Gastroesophageal sphincter (tissue), 4 donors: ENCODE measurements around the gene ISG20L2. TPM values are rescaled to one million over a fixed set of nuclear protein-coding genes. Genes with fewer than 3 reads are reported as not detected.

ENCODE experiments used
- ATAC-seq: fragments of 150-250 bp; one replicate; pipeline ENCODE4 v1.9.1; 2016; ENCODE audit warnings: mild to moderate bottlenecking, moderate library complexity
- H3K27ac ChIP-seq, 4 donors: fragments of 200-600 bp; sonication (generic) in 3 of 4; 1 replicate in 3 of 4; 2 replicates in 1 of 4; pipeline ENCODE4 v1.5.1; 2016 to 2019
- H3K27me3 ChIP-seq: fragments of 200-600 bp; sonication (generic); one replicate; pipeline ENCODE4 v1.5.1; 2019
- H3K36me3 ChIP-seq, 2 donors: fragments of 200-600 bp; sonication (generic); one replicate each; pipeline ENCODE4 v1.5.1; 2019; ENCODE audit warnings: control low read depth in 1 of 2
- H3K4me1 ChIP-seq, 3 donors: fragments of 200-600 bp; sonication (generic); 1 replicate in 2 of 3; 2 replicates in 1 of 3; pipeline ENCODE4 v1.5.1; 2016 to 2019; ENCODE audit warnings: control low read depth in 2 of 3
- H3K4me3 ChIP-seq, 2 donors: fragments of 200-600 bp; sonication (generic); one replicate each; pipeline ENCODE4 v1.5.1; 2019; ENCODE audit warnings: mild to moderate bottlenecking in 1 of 2, moderate library complexity in 1 of 2
- H3K9me3 ChIP-seq, 3 donors: fragments of 200-600 bp; sonication (generic); one replicate each; pipeline ENCODE4 v1.5.1; 2017 to 2019; ENCODE audit warnings: control low read depth in 2 of 3
- CTCF ChIP-seq, 4 experiments: fragments of 200-600 bp in 2 of 4; fragments of 450-650 bp in 2 of 4; sonication (generic) in 1 of 4; IDR thresholded peaks; one replicate each; pipeline ENCODE4 v1.5.1; 2017 to 2019; ENCODE audit warnings: antibody characterized with exemption in 4 of 4, mild to moderate bottlenecking in 2 of 4, moderate library complexity in 2 of 4
- EP300 ChIP-seq: sonication (generic); formaldehyde crosslinking; IDR thresholded peaks from one replicate; pipeline ENCODE4 v1.6.1; 2017; ENCODE audit warnings: antibody characterized with exemption, mild to moderate bottlenecking
- POLR2A ChIP-seq, 2 donors: fragments of 450-650 bp; IDR thresholded peaks; one replicate each; pipeline ENCODE4 v1.6.1; 2017; ENCODE audit warnings: antibody characterized with exemption in 2 of 2, mild to moderate bottlenecking in 2 of 2, moderate library complexity in 1 of 2
- POLR2AphosphoS5 ChIP-seq: sonication (generic); formaldehyde crosslinking; IDR thresholded peaks from one replicate; pipeline ENCODE4 v1.6.1; 2017; ENCODE audit warnings: antibody characterized with exemption
- WGBS, 2 donors: methylation state at CpG; one replicate each; pipeline ENCODE4 v1.1.5; 2018; ENCODE audit warnings: low coverage in 1 of 2; 5-methylcytosine and 5-hydroxymethylcytosine counted together
- total RNA-seq, 4 donors: library from RNA; depleted of rRNA; stranded (reverse); fragments of >200 nt; gene quantifications; one replicate each; pipeline ENCODE4 v1.1.0, GENCODE V29; 2016

ISG20L2 gene
- total RNA-seq, 4 donors from 2014 or later, result 14.5 to 18.4 (median 17.0) TPM

GRCh38 chr1:156740741-156741480 is 12.3 kb upstream of the ISG20L2 start, which contains the start of gene MRPL24:
Gene MRPL24 (minus strand): TSS chr1:156741088. CDS start chr1:156738704, 2,384 bp downstream.
- no peaks in the 10 kb centered on the region for H3K9me3 ChIP-seq
- peak within 1 kb of the TSS; percentile 33 to 77 for H3K4me3 ChIP-seq
- peak; percentile 96 for ATAC-seq
- H3K4me1 ChIP-seq, result peaks cover 0 to 44% (median 10%) of the 10 kb centered on the region in 3 donors
- H3K27me3 ChIP-seq, result no peaks in the 10 kb centered on the region
- WGBS, 2 donors, result 0% methylated on average over 1 to 9 of the region's 38 CpGs
- H3K36me3 ChIP-seq, result peaks cover 0 to 62% of the 10 kb centered on the region in 2 donors
- peak within 1 kb of the TSS; percentile 68 to 89 (median 84) for H3K27ac ChIP-seq
- peak in 1 of 4 experiments; percentile 3 for TF ChIP-seq CTCF (IDR thresholded peaks at IDR 0.05)
- TF ChIP-seq POLR2A (IDR thresholded peaks at IDR 0.05), result peak in 1 of 2 donors; percentile 24
- TF ChIP-seq EP300, result no peak
- peak; percentile 86 for TF ChIP-seq POLR2AphosphoS5

- Histone ChIP-seq H3K27me3 (no peaks in the 10 kb centered on the region), H3K36me3 (peaks cover 0 to 66% of the 10 kb centered on the region in 2 donors), H3K4me1 (peaks cover 0 to 37% (median 6%) of the 10 kb centered on the region in 3 donors), H3K9me3 (no peaks in the 10 kb centered on the region), H3K4me3 (peak overlapping the region; percentile 33 to 77), H3K27ac (peak overlapping the region in 3 of 4 donors; percentile 71 to 85 (median 84))
- WGBS, 2 donors, result 21 to 42% methylated on average over 3 to 5 of the region's 7 CpGs
- peak; percentile 0 for ATAC-seq
- no peak for TF ChIP-seq EP300
- no peak for TF ChIP-seq POLR2A (IDR thresholded peaks at IDR 0.05)
- TF ChIP-seq CTCF (IDR thresholded peaks at IDR 0.05), result no peak
- no peak for TF ChIP-seq POLR2AphosphoS5
These were observed 11.7 kb upstream of the ISG20L2 start for GRCh38 chr1:156740237-156740740.

GRCh38 chr1:156738916-156739315 is 10.3 kb upstream of the ISG20L2 start:
- H3K4me1 ChIP-seq, result peaks cover 0 to 27% (median 6%) of the 10 kb centered on the region in 3 donors
- no peak for ATAC-seq
- TF ChIP-seq POLR2AphosphoS5 (no peak), CTCF (IDR thresholded peaks at IDR 0.05) (no peak), POLR2A (IDR thresholded peaks at IDR 0.05) (no peak), EP300 (no peak)
- no peaks in the 10 kb centered on the region for H3K9me3 ChIP-seq
- no peak overlapping the region for H3K27ac ChIP-seq
- H3K27me3 ChIP-seq, result no peaks in the 10 kb centered on the region
- H3K36me3 ChIP-seq, result peaks cover 0 to 66% of the 10 kb centered on the region in 2 donors
- WGBS, 2 donors, result 57 to 85% methylated on average over 2 of the region's 2 CpGs
- H3K4me3 ChIP-seq, result no peak overlapping the region

GRCh38 chr1:156738407-156738806 is 9.8 kb upstream of the ISG20L2 start:
- no peak for ATAC-seq
- Histone ChIP-seq H3K36me3 (peaks cover 0 to 66% of the 10 kb centered on the region in 2 donors), H3K4me1 (peaks cover 0 to 27% (median 6%) of the 10 kb centered on the region in 3 donors), H3K27ac (no peak overlapping the region), H3K27me3 (no peaks in the 10 kb centered on the region), H3K9me3 (no peaks in the 10 kb centered on the region), H3K4me3 (no peak overlapping the region)
- TF ChIP-seq EP300 (no peak), POLR2A (IDR thresholded peaks at IDR 0.05) (no peak), POLR2AphosphoS5 (no peak), CTCF (IDR thresholded peaks at IDR 0.05) (no peak)
- 54 to 93% methylated on average over 3 of the region's 10 CpGs for WGBS, 2 donors
